Fibroblast of peridontal ligament (primary cell): ENCODE data around the gene CXCL5.

Experiments
- DNase-seq: peaks from one replicate; pipeline ENCODE4 v3.0.0-alpha.2; 2010; ENCODE audit errors: extremely low read depth

Gene CXCL5

GRCh38 chr4:73998040-73999011 lies at the start of gene CXCL5:
Gene CXCL5 (minus strand): TSS chr4:73998677. CDS start chr4:73998581, 96 bp downstream.
- peak; percentile 43 for DNase-seq

GRCh38 chr4:74047152-74047551 lies 48.7 kb upstream of the CXCL5 start:
- DNase-seq = no peak

- DNase-seq = no peak
Measured at GRCh38 chr4:74045772-74046171, 47.3 kb upstream of the CXCL5 start.

- no peak for DNase-seq
Measured at GRCh38 chr4:74045247-74045646, 46.8 kb upstream of the CXCL5 start.

DNA sequence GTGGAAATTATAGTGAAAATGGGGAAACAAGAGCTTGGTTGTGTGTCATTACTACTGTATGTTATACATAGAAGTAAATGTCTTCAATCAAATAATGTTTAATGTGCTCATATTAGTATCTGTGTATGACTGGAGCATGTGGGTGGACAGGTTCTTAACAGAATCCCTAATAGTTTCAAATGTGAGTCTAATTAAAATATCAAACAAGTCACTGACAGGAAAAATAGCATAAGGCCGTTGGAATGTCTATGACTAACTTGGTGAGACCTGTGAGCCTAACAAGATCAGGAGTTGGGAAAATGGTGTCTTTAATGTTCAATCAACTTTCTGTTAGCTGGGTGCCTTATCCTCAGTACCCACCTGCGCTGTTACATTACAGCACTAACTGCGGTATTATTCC lies 46.2 kb upstream of the CXCL5 start:
- DNase-seq = no peak

GRCh38 chr4:74042681-74043080 lies 44.2 kb upstream of the CXCL5 start:
- no peak for DNase-seq

GRCh38 chr4:74041418-74041817 lies 42.9 kb upstream of the CXCL5 start:
- DNase-seq = no peak

- DNase-seq = no peak
Measured at GRCh38 chr4:74039315-74039763, 40.9 kb upstream of the CXCL5 start.

- DNase-seq = peak; percentile 72
Measured at GRCh38 chr4:74038425-74039314, 40.2 kb upstream of the CXCL5 start, which contains the start of gene CXCL3. Gene CXCL3 (minus strand): TSS chr4:74038689. CDS start chr4:74038611, 78 bp downstream.

DNA sequence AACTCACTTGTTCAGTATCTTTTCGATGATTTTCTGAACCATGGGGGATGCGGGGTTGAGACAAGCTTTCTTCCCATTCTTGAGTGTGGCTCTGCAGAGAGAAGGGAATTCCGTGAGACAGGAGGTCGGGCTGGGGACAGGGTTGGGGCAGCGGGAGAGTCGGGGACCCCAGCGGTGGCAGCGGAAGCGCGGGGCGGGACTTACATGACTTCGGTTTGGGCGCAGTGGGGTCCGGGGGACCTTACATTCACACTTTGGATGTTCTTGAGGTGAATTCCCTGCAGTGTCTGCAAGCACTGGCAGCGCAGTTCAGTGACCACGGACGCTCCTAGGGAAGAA lies 39.6 kb upstream of the CXCL5 start:
- no peak for DNase-seq

- DNase-seq = no peak
Measured at GRCh38 chr4:74037076-74037955, 38.8 kb upstream of the CXCL5 start.

- DNase-seq = peak; percentile 63
Measured at GRCh38 chr4:74033739-74034138, 35.3 kb upstream of the CXCL5 start.

GRCh38 chr4:74032064-74032463 lies 33.6 kb upstream of the CXCL5 start:
- peak; percentile 44 for DNase-seq

- no peak for DNase-seq
Measured at GRCh38 chr4:74031576-74031975, 33.1 kb upstream of the CXCL5 start.

DNA sequence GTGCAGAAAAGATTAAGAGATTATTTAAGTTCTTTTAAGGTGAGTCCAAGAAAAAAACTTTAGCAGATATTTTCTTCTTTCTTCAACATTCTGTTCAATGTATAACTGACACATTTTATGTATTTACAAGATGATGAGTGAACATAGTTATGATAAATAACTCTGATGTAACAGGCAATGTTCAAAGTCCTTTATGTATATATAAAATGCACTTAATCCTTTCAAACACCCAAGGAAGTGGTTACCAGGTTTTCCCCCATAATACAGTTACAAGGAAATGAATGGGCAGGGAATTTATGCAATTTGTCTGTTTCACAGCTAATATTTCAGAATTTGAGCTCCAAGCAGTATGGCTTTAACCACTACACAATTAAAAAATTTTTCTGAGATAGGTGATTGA lies 31.8 kb upstream of the CXCL5 start:
- DNase-seq = no peak

DNA sequence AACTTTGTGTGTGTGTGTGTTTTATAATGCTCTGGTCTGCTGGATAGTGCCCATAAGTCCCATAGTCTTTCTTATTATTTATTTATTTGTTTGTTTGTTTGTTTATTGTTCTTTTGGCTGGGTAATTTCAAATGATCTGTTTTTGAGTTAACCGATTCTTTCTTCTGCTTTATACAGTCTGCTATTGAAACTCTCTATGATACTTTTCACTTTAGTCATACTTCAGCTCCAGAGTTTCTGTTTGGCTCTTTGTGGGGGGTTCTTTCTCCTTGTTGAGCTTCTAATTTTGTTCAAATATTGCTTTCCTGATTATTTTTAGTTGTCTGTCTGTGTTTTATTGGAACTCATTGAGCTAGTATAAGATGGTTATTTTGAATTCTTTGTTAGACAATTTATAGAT lies 30.0 kb upstream of the CXCL5 start:
- DNase-seq = no peak

DNA sequence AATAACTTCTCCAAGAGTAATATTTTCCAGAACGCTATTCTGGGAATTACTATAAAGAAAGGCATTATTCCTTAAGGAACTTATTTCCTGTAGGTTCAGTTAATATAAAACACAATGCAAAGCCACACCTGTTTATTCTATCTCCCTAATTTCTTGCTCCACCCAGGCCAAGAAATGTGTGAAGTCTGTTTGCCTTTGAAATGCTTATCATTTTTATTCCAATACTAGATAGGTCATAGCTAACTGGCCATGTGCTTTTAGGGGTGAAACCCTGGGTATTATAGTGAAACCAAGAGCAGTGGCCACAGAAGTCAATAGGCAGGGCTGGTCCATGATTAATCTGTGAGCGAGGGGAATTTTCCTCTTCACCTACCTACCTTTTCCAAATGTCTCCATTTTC lies 25.2 kb upstream of the CXCL5 start:
- no peak for DNase-seq

GRCh38 chr4:74021601-74022000 lies 23.1 kb upstream of the CXCL5 start:
- no peak for DNase-seq

DNA sequence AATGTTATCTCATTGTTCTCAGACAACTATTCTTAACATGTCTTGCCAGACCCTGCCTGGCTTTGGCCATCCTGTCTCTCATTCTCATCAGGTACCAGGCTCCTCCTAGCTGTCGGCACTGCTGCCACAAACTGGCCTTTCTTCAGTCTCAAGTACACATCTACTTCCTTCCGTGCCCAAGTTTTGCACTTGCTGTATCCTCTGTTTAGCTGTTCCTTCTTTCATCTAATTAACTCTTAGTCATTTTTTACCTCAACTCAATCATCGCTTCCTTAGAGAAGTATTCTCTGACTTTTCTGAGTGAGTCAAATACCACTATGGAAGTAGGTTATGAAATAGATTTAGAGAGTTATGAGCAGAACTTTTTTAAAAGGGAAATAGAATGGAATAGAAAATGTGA lies 20.3 kb upstream of the CXCL5 start:
- DNase-seq = no peak

DNA sequence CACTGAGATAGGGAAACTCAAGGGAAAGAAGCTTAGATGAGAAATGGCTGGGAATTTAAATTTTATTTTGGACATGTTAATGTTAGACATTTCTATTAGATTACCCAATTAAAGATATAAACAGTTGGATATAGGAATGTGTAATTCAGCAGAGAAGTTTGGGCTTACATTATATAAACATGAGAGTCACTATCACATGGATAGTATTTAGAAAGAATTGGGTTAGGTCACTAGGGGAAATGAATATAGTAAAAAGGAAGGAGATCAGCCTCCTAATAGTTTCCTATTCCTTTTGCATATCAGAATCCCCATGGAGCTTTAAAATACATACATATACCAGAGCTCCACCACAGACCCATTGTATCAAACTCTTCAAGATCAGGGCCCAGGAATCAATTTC lies 19.6 kb upstream of the CXCL5 start:
- peak; percentile 72 for DNase-seq

DNA sequence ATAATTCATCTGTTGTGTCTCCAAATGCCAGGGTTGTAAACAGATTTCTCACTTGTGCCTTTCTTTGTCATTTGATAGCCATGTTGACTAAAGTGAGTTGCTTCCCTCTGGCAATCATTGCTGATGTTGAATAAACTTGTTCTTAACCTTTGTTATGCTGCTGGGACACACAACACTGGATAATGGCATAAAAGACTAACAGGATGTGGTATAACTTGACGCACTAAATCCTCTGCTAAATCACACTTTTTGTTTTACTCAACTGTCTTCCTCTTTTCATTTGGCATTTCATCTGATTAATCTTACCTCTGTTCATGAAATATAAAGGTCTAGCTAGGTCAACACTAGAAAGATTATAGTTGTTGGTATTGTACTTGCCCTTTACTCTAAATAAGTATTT lies 17.6 kb upstream of the CXCL5 start:
- no peak for DNase-seq
